ENCODE data around the gene GALNT10. TPM values are rescaled to one million over a fixed set of nuclear protein-coding genes. Genes with fewer than 3 reads are reported as not detected.

Gene GALNT10
- total RNA-seq, 4 donors from 2014 or later: 5.7 to 25.2 (median 9.7) TPM

GRCh38 chr5:154262342-154262741, 71.8 kb downstream of the GALNT10 start:
- H3K4me3 ChIP-seq (ENCODE audit: low read depth, poor library complexity, severe bottlenecking): no peak overlapping the region
- WGBS, 2 donors: 100% methylated on average over 2 of the region's 2 CpGs
- DNase-seq (ENCODE audit: low spot score in 2 of 2): no peak
- TF ChIP-seq CTCF (IDR thresholded peaks at IDR 0.05) (no peak), POLR2A (IDR thresholded peaks at IDR 0.05) (no peak)
- intact Hi-C loops (cut with DNase I; ENCODE audit: low total_unique reads): no loop called here

- no peak overlapping the region for H3K4me3 ChIP-seq (ENCODE audit: low read depth, poor library complexity, severe bottlenecking)
- no peak for TF ChIP-seq POLR2A (IDR thresholded peaks at IDR 0.05)
- TF ChIP-seq CTCF (IDR thresholded peaks at IDR 0.05): no peak
- 83 to 88% methylated on average over 5 of the region's 5 CpGs for WGBS, 2 donors
- intact Hi-C loops (cut with DNase I; ENCODE audit: low total_unique reads): no loop called here
- no peak for DNase-seq (ENCODE audit: low spot score in 2 of 2)
Observed at GRCh38 chr5:154264549-154265196, 74.1 kb downstream of the GALNT10 start.

GRCh38 chr5:154265197-154265773, 74.8 kb downstream of the GALNT10 start:
- no peak overlapping the region for H3K4me3 ChIP-seq (ENCODE audit: low read depth, poor library complexity, severe bottlenecking)
- no peak for TF ChIP-seq POLR2A (IDR thresholded peaks at IDR 0.05)
- TF ChIP-seq CTCF (IDR thresholded peaks at IDR 0.05): no peak
- no peak for DNase-seq (ENCODE audit: low spot score in 2 of 2)
- intact Hi-C loops (cut with DNase I; ENCODE audit: low total_unique reads): no loop called here
- WGBS, 2 donors: 98 to 100% methylated on average over 2 of the region's 2 CpGs

- intact Hi-C loops (cut with DNase I; ENCODE audit: low total_unique reads): no loop called here
- no peak overlapping the region for H3K4me3 ChIP-seq (ENCODE audit: low read depth, poor library complexity, severe bottlenecking)
- no peak for TF ChIP-seq CTCF (IDR thresholded peaks at IDR 0.05)
- TF ChIP-seq POLR2A (IDR thresholded peaks at IDR 0.05): no peak
- DNase-seq (ENCODE audit: low spot score in 2 of 2): no peak
Observed at GRCh38 chr5:154267516-154267915, 77.0 kb downstream of the GALNT10 start.

- DNase-seq (ENCODE audit: low spot score in 2 of 2): no peak
- intact Hi-C loops (cut with DNase I; ENCODE audit: low total_unique reads): no loop called here
- 68 to 70% methylated on average over 3 of the region's 3 CpGs for WGBS, 2 donors
- TF ChIP-seq CTCF (IDR thresholded peaks at IDR 0.05): no peak
- TF ChIP-seq POLR2A (IDR thresholded peaks at IDR 0.05): no peak
- H3K4me3 ChIP-seq (ENCODE audit: low read depth, poor library complexity, severe bottlenecking): no peak overlapping the region
Observed at GRCh38 chr5:154268073-154268472, 77.5 kb downstream of the GALNT10 start.

GRCh38 chr5:154269414-154269813, 78.9 kb downstream of the GALNT10 start:
- no peak for DNase-seq (ENCODE audit: low spot score in 2 of 2)
- TF ChIP-seq POLR2A (IDR thresholded peaks at IDR 0.05) (no peak), CTCF (IDR thresholded peaks at IDR 0.05) (no peak)
- 92 to 100% methylated on average over 3 of the region's 3 CpGs for WGBS, 2 donors
- intact Hi-C loops (cut with DNase I; ENCODE audit: low total_unique reads): no loop called here
- no peak overlapping the region for H3K4me3 ChIP-seq (ENCODE audit: low read depth, poor library complexity, severe bottlenecking)

All from lower leg skin (tissue), 4 donors.